DOHH2 (cell line): ENCODE measurements around the gene OARD1.
A peak's percentile ranks its signal among the peaks of the same experiment; 100 is the strongest.
"Not testable (repeated sequence)": the region's sequence is repeated elsewhere in the genome, so short reads cannot be mapped to it uniquely, and the experiment has no call there.

Experiments used
- H3F3A ChIP-seq: fragments of 200-600 bp; sonication (generic), shearing (Covaris generic); 2 replicates; pipeline ENCODE4 v1.6.0; 2016; ENCODE audit warnings: antibody characterized with exemption, mild to moderate bottlenecking; ENCODE audit not compliant: control insufficient read depth, insufficient read depth
- H3K27ac ChIP-seq: fragments of 200-600 bp; sonication (generic); 2 replicates; pipeline ENCODE4 v1.5.1; 2014; ENCODE audit warnings: low read depth, mild to moderate bottlenecking, low read length, moderate library complexity
- H3K27me3 ChIP-seq: fragments of 200-600 bp; sonication (generic); 2 replicates; pipeline ENCODE4 v1.6.1; 2014; ENCODE audit warnings: mild to moderate bottlenecking, low read length, mixed read lengths; ENCODE audit not compliant: control insufficient read depth
- H3K36me3 ChIP-seq: fragments of 200-600 bp; sonication (generic); 2 replicates; pipeline ENCODE4 v1.6.1; 2014; ENCODE audit warnings: mild to moderate bottlenecking, low read length, moderate library complexity, mixed read lengths; ENCODE audit not compliant: control insufficient read depth
- H3K4me1 ChIP-seq: fragments of 200-600 bp; sonication (generic); 2 replicates; pipeline ENCODE4 v1.6.1; 2014; ENCODE audit warnings: mild to moderate bottlenecking, low read length, mixed read lengths; ENCODE audit not compliant: control insufficient read depth
- H3K4me2 ChIP-seq: fragments of 200-600 bp; sonication (generic); 2 replicates; pipeline ENCODE4 v1.6.0; 2014; ENCODE audit warnings: mild to moderate bottlenecking, low read length, moderate library complexity
- H3K4me3 ChIP-seq: fragments of 200-600 bp; sonication (generic); 2 replicates; pipeline ENCODE4 v1.5.1; 2014; ENCODE audit warnings: mild to moderate bottlenecking, low read length, mixed read lengths
- H3K79me2 ChIP-seq: fragments of 200-600 bp; sonication (generic); 2 replicates; pipeline ENCODE4 v1.6.1; 2014; ENCODE audit warnings: mild to moderate bottlenecking, low read length, mixed read lengths; ENCODE audit not compliant: control insufficient read depth
- H3K9me2 ChIP-seq: fragments of 200-600 bp; sonication (generic); replicated peaks from 2 replicates; pipeline ENCODE4 v1.6.1; 2014; ENCODE audit warnings: mild to moderate bottlenecking, low read length, mixed read lengths; ENCODE audit not compliant: control insufficient read depth
- H3K9me3 ChIP-seq: fragments of 200-600 bp; sonication (generic); 2 replicates; pipeline ENCODE4 v1.6.1; 2014; ENCODE audit warnings: antibody characterized with exemption, low read length, mixed read lengths; ENCODE audit not compliant: control insufficient read depth, insufficient read depth
- H4K20me1 ChIP-seq: fragments of 200-600 bp; sonication (generic); 2 replicates; pipeline ENCODE4 v1.6.0; 2014; ENCODE audit warnings: low read depth, mild to moderate bottlenecking, antibody characterized with exemption, low read length, moderate library complexity; ENCODE audit not compliant: control insufficient read depth, insufficient read depth
- EZH2phosphoT487 ChIP-seq: fragments of 200-600 bp; sonication (generic); IDR thresholded peaks from 2 replicates; pipeline ENCODE4 v1.6.1; 2017; ENCODE audit warnings: borderline replicate concordance, mild to moderate bottlenecking, antibody characterized with exemption, low read length, moderate library complexity, mixed read lengths
- TF ChIP-seq, protein P1 (sequence below): fragments of 200-600 bp; sonication (generic); IDR thresholded peaks from one replicate; pipeline ENCODE4 v1.5.1; 2014; ENCODE audit warnings: antibody characterized with exemption, mild to moderate bottlenecking, low read depth, low read length; ENCODE audit not compliant: poor library complexity, severe bottlenecking

The OARD1 gene, protein sequence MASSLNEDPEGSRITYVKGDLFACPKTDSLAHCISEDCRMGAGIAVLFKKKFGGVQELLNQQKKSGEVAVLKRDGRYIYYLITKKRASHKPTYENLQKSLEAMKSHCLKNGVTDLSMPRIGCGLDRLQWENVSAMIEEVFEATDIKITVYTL

DNA sequence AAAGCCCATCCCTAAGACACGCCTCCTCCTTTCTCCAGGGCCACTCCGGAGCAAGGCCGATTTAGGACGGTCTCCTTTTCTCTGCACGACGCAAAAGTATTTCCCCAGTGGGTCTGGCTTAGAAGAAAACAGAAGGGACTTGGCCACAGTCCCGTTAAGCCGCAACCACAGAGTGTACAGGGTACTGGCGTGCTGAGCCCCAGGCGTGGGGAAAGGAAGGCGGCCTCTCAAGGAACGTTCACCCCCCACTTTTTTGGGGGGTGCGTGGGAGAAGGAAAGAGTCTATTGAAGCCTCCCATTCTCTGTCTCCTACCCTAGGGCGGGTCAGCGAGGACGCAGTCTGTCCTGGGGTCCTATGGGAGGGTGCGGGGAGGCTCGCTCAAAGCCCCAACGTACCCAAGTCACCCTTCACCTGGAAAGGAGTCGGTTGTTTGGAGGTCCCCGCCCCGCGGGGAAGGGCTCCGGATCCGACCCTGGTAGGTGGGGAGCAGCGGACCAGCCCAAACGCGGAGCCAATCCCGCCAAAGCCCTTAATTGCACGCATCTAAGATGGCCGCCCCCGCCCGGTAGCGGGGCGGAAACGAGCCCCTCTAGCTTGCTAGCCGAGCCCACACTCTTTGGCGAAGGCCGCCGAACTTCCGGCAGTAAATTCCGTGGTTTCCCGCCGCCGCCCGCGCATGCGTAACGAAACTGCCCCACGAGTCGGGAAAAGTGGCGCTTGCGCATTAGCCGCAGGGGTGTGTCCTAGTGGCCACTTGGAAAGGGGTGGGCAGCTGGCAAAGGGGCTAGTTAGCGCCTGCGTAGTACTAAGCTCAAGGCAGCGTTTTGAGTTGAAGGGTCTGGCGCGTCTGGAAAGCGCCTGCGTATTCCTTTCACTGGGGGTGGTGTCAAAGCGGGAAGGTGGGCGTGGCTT, at the start of gene OARD1:
Gene OARD1 (minus strand): TSS at position 434 of the 913 bp plus-strand sequence. CDS start 722 bp downstream, outside the sequence.
- Histone ChIP-seq H3K9me3 (no peaks in the 10 kb centered on the region), H3K9me2 (no peaks in the 10 kb centered on the region), H3K27me3 (no peaks in the 10 kb centered on the region), H3K36me3 (peaks cover 73% of the 10 kb centered on the region), H4K20me1 (peaks cover 8% of the 10 kb centered on the region), H3K4me3 (peak within 1 kb of the TSS; percentile 93), H3F3A (peaks cover 16% of the 10 kb centered on the region), H3K79me2 (peaks cover 54% of the 10 kb centered on the region), H3K27ac (peak within 1 kb of the TSS; percentile 94), H3K4me1 (peaks cover 40% of the 10 kb centered on the region), H3K4me2 (peak within 1 kb of the TSS; percentile 99)
- no peak for TF ChIP-seq EZH2phosphoT487
- TF ChIP-seq, protein P1, sequence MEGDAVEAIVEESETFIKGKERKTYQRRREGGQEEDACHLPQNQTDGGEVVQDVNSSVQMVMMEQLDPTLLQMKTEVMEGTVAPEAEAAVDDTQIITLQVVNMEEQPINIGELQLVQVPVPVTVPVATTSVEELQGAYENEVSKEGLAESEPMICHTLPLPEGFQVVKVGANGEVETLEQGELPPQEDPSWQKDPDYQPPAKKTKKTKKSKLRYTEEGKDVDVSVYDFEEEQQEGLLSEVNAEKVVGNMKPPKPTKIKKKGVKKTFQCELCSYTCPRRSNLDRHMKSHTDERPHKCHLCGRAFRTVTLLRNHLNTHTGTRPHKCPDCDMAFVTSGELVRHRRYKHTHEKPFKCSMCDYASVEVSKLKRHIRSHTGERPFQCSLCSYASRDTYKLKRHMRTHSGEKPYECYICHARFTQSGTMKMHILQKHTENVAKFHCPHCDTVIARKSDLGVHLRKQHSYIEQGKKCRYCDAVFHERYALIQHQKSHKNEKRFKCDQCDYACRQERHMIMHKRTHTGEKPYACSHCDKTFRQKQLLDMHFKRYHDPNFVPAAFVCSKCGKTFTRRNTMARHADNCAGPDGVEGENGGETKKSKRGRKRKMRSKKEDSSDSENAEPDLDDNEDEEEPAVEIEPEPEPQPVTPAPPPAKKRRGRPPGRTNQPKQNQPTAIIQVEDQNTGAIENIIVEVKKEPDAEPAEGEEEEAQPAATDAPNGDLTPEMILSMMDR, result peak; percentile 10

DNA sequence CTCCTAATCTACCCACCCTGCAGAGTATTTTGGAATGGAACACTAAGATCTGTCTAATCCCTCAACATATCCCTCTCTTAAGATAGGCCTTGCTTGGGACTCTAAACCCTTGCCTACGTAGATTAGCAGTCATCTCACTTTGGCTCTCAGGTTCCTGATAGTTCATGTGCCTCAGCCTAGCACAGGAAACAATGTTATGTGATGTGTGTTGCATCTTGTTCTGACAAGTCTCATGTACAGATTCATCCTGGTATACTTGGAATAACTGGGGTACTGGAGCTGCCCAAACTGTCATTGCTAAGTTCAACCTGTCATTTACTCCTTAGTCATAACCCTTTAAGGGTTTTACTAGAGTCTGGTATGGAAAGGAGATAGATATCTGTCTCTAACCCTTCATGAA, 47.9 kb upstream of the OARD1 start:
- no peak for TF ChIP-seq EZH2phosphoT487
- TF ChIP-seq, protein P1, result no peak
- Histone ChIP-seq H3K4me3 (no peak overlapping the region), H3K9me3 (no peaks in the 10 kb centered on the region), H3K9me2 (no peaks in the 10 kb centered on the region), H3K4me1 (no peaks in the 10 kb centered on the region), H3K79me2 (no peaks in the 10 kb centered on the region), H3F3A (no peaks in the 10 kb centered on the region), H4K20me1 (no peaks in the 10 kb centered on the region), H3K36me3 (no peaks in the 10 kb centered on the region), H3K27ac (no peak overlapping the region), H3K27me3 (no peaks in the 10 kb centered on the region), H3K4me2 (no peak overlapping the region)

DNA sequence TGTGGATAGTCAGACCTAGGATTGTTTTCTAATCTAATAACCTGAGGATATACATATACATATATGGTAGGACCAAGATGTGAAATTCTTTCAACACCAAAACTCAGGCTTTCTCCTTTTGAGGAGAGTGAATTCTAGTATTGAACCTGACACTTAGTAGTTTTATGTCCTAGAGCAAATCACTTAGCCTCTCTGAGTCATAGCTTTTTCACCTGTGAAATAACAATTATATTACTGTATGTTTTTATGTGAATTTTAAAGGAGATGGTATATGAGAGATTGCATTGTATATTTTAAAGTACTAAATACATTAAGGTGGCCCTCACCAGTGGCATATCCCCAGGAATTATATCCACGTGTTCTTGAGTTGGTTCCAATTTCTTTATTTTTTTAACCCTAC, 47.4 kb upstream of the OARD1 start:
- no peaks in the 10 kb centered on the region for H3K36me3 ChIP-seq
- no peaks in the 10 kb centered on the region for H3K9me2 ChIP-seq
- H3K9me3 ChIP-seq, result no peaks in the 10 kb centered on the region
- H4K20me1 ChIP-seq, result no peaks in the 10 kb centered on the region
- no peaks in the 10 kb centered on the region for H3F3A ChIP-seq
- no peak for TF ChIP-seq EZH2phosphoT487
- TF ChIP-seq, protein P1, result no peak
- no peaks in the 10 kb centered on the region for H3K27me3 ChIP-seq
- no peak overlapping the region for H3K4me3 ChIP-seq
- H3K4me2 ChIP-seq, result no peak overlapping the region
- no peak overlapping the region for H3K27ac ChIP-seq
- no peaks in the 10 kb centered on the region for H3K4me1 ChIP-seq
- H3K79me2 ChIP-seq, result no peaks in the 10 kb centered on the region

DNA sequence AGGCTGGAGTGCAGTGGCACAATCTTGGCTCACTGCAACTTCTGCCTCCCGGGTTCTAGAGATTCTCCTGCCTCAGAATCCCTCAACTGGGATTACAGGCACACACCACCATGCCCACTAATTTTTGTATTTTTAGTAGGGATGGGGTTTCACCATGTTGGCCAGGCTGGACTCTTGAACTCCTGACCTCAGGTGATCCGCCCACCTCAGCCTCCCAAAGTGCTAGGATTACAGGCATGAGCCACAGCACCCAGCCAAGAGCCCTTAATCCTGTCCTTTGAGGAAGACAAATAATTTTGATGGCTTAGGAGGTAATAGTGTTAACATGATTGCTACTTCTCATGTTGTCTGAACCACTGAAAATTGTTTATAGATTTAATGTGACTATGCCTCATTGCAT, 42.9 kb upstream of the OARD1 start:
- H3K27me3 ChIP-seq, H3F3A ChIP-seq, H3K9me2 ChIP-seq, H3K4me2 ChIP-seq, H3K27ac ChIP-seq, H4K20me1 ChIP-seq, H3K36me3 ChIP-seq, H3K4me1 ChIP-seq, H3K79me2 ChIP-seq, H3K4me3 ChIP-seq, H3K9me3 ChIP-seq: not testable (repeated sequence)
